ENCODE results near the gene STON1.

The STON1 gene

DNA sequence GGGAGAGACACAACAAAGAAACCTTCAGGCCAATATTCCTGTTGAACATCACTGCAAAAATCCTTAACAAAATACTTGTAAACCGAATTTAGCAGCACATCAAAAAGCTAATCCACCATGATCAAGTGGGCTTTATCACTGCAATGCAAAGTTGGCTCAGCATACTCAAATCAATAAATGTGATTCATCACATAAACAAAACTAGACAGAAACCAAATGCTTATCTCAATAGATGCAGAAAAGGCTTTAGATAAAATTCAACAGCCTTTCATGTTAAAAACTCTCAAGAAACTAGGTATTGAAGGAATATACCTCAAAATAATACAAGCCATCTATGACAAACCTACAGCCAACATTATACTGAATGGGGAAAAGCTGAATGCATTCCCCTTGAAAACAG is 108.3 kb downstream of the STON1 start:
- TF ChIP-seq CTCF (IDR thresholded peaks at IDR 0.05; ENCODE audit: low read depth, low read length) = no peak
- no peak for DNase-seq (ENCODE audit: extremely low read depth, low read depth)

Data from AG09319 (cell line).